Activated CD8-positive, alpha-beta memory T cell treated with anti-CD3 and anti-CD28 coated beads, Interleukin-2, amount 50 U/mL, for 48 hours (primary cell): Measurements from ENCODE around the gene SBNO1.
"Not testable (repeated sequence)": the region's sequence is repeated elsewhere in the genome, so short reads cannot be mapped to it uniquely, and the experiment has no call there.

Source experiments
- DNase-seq: peaks from one replicate; pipeline ENCODE4 v3.0.0-alpha.2; 2020

The SBNO1 gene

GRCh38 chr12:123364532-123365024 lies at the start of gene SBNO1:
Gene SBNO1, minus strand, starts transcription at chr12:123364847. Its CDS starts 14,406 bp downstream, at chr12:123350441.
- DNase-seq = peak; percentile 92

DNA sequence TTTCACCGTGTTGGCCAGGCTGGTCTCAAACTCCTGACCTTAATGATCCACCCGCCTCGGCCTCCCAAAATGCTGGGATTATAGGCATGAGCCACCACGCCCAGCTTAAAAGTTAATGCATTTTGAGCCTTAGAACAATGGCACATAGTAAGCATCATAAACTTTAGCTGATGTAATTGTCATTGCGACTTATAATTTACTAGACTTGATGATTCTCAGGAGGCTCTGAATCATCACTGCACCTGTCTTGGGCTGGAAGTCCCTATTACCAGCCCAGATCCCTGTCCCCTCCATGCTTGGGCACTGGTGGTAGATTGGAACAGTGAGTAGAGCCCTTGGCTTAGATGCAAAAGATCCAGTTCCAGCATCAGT lies 45.4 kb upstream of the SBNO1 start:
- no peak for DNase-seq

GRCh38 chr12:123409284-123410040 lies 44.8 kb upstream of the SBNO1 start:
- DNase-seq = not testable (repeated sequence)

DNA sequence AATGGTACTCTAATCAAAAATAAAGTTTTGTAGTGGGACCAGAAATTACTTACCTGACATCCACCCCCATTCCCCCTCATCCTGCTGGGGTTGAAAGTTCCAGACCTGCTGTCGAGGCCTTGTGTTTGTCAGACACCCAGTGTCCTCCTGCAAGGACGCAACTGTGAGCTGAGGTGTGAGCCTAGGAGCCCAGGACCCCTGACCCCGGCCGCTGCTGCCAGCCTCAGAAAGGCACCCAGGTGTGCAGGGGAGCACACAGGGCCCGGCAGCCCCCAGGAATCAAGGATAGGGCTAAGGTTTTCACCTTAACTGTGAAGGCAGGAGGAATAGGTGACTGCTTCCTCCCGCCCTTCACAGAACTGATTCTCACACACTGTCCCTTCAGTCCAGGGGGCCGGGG lies 44.0 kb upstream of the SBNO1 start:
- DNase-seq = not testable (repeated sequence)

GRCh38 chr12:123407934-123408333 lies 43.3 kb upstream of the SBNO1 start:
- not testable (repeated sequence) for DNase-seq

DNA sequence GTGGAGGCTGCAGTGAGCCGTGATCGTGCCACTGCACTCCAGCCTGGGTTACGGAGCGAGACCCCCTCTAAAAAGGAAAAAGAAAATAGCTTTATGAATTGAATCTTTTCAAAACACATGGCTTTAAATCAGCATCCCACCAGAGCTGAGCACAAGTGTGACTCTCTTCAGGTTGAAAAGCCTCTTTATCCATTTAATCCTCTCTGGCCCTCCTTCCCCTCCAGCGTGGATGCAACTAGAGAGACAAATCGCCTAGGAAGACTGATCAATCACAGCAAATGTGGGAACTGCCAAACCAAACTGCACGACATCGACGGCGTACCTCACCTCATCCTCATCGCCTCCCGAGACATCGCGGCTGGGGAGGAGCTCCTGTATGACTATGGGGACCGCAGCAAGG lies 42.6 kb upstream of the SBNO1 start:
- DNase-seq = not testable (repeated sequence)

DNA sequence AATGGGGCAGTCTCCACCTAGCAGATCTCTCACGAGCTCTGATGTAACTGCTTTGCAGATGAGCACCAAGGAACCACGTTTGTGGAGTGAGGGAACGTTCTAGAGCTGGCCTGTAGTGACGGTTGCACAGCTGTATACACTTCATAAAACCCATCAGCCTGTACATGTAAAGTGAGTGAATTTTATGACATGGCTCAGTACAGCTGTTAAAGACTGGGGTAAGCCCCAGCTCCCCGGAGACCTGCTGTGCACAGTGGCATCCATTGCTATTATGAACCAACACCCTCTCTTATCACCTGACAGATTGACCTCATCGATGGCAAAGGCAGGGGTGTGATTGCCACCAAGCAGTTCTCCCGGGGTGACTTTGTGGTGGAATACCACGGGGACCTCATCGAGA lies 39.9 kb upstream of the SBNO1 start:
- no peak for DNase-seq

DNA sequence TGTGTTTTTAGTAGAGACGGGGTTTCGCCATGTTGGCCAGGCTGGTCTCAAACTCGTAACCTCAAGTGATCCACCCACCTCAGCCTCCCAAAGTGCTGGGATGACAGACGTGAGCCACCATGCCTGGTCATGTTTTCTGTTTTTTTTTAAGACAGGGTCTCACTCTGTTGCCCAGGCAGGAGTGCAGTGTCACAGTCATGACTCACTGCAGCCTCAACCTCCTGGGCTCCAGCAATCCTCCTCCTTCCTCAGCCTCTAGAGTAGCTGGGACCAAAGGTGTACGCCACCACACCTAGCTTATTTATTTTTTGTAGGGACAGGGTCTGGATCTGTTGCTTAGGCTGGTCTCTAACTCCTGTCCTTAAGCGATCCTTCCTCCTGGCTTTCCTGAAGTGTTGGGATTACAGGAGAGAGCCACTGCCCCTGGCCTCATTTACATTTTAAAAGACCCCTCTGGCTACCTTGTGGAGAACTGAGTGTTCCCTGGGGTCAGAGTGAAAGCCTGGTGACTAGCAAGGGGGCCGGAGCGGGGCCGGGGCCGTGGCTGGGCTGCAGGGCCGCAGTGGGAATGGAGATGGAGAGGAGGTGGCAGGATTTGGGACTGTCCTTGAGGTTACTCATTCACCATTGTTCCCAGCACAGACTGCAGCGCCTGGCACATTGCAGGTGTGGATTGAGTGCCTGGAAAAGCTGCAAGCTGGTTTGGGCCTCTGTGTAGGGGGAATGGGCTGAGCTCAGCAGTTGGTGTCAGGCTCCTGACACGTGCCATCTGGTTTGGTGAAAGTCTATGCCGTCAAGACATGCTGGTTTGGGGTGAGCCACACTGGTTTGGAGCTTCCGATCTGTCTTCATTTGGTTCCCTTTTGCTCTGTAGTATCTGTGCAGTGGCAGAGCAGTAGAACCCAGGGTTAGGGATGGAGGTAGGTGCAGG lies 37.4 kb upstream of the SBNO1 start:
- DNase-seq = no peak

- no peak for DNase-seq
These were observed 34.6 kb upstream of the SBNO1 start for GRCh38 chr12:123399255-123399617.

GRCh38 chr12:123398550-123399254 lies 34.1 kb upstream of the SBNO1 start:
- DNase-seq = no peak

DNA sequence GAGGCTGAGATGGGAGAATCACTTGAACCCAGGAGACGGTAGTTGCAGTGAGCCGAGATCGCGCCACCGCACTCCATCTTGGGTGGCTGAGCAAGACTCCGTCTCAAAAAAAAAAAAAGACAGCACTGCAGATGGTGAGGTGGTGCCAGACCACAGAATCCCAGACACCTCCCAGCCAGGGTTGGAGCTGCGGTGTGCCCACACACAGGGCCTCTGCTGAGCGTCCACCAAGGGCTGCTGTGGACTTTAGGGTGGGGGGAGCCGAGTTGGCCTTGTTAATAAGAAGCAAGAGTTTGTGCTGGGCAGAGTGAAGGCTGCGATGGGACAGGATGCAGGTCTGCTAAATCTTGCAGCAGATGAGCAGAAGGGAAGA lies 33.5 kb upstream of the SBNO1 start:
- DNase-seq = no peak

- DNase-seq = no peak
These were observed 32.8 kb upstream of the SBNO1 start for GRCh38 chr12:123397400-123397799.

DNA sequence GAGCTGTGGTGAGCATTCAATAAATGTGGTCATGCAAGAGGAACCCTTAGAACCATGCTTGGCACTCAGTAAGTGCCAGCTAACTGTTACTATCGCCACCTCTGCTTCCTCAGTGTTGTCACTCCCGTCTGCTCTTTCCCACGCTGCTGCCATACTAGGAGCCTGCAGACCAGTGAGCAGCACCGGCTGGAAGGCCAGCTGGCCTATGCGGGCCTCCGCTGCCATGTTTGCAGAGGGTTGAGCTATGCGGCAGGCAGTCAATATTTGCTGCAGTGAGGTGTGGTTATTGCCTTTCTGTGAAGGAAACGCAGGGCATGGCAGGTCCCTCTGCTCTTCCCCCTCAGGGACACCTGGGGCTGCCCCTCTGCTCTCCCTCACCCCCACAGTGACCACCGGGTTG lies 32.3 kb upstream of the SBNO1 start:
- no peak for DNase-seq

GRCh38 chr12:123396543-123396942 lies 31.9 kb upstream of the SBNO1 start:
- no peak for DNase-seq

- no peak for DNase-seq
These were observed 30.6 kb upstream of the SBNO1 start for GRCh38 chr12:123395236-123395635.

GRCh38 chr12:123393747-123394146 lies 29.1 kb upstream of the SBNO1 start:
- DNase-seq = no peak

- no peak for DNase-seq
These were observed 27.1 kb upstream of the SBNO1 start for GRCh38 chr12:123391546-123392343.

GRCh38 chr12:123390498-123391426 lies 26.1 kb upstream of the SBNO1 start:
- no peak for DNase-seq

DNA sequence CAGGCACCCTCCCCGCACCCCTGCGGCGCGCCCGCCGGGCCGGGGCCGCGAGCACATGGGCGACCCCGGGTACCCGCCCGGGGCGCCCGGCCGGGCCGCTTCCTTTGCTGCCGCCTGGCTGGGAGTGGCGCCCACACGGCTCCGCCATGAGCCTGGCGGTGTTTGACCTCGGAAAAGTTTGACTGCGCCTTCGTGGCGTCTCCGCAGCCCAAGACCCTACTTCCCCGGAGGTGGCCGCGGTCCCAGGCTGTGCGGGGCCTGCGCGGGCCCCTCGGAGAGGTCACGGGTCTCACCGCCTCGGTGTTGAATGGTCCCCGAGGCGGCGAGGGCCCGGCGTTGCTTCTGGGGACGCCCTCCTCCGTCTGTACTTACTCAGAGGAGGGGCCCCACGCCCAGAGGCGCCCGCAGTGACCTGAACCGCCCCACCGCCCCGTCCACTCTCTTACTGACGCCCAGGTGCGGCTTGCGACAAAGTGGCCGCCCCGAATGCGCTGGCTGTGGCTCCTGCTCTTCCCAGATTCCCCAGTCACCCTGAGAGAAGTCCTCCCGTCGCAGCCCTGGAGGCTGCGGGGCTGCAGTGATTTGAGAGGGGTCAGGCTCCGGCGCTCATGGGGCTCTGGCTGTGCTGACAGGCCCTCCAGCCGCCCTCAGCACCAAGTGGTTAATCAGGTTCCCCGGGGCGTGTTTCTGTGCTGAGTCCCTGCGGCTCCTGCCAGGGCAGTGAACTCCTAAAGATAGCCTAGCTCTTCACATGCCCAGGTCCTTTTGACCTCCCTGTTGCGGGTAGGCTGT lies 25.1 kb upstream of the SBNO1 start:
- DNase-seq = peak; percentile 70

GRCh38 chr12:123388951-123389559 lies 24.4 kb upstream of the SBNO1 start:
- DNase-seq = no peak
